HCT116 (cell line): Measurements from ENCODE around the gene CPSF7. TPM values are rescaled to one million over a fixed set of nuclear protein-coding genes. Genes with fewer than 3 reads are reported as not detected.

Experiments
- ATAC-seq: fragments of 200-7000 bp; cut with Tn5 transposase; 2 replicates; pipeline ENCODE4 v1.9.1; 2020; ENCODE audit warnings: mild to moderate bottlenecking, moderate library complexity
- BruUV-seq: library from RNA; stranded (reverse); fragments of 400-500 nt; replicated peaks from 2 replicates; lab custom pipeline; 2021; lab: Mats Ljungman, UMichigan
- CTCF ChIA-PET: fragments of 300-600 bp; sonication (Branson Sonifier 250); formaldehyde crosslinking; loops from one replicate; lab custom pipeline; 2021; ENCODE audit warnings: antibody characterized with exemption; lab: Charles Lee
- POLR2A ChIA-PET: fragments of 300-600, 350-600 bp; sonication (Branson Sonifier 250); formaldehyde crosslinking; loops from one replicate; lab custom pipeline; 2021; ENCODE audit warnings: antibody characterized with exemption; lab: Charles Lee
- RAD21 ChIA-PET, 2 experiments: fragments of 300-600 bp; sonication (Branson Sonifier 250); formaldehyde crosslinking; loops; one replicate each; lab custom pipeline; 2023; ENCODE audit warnings: low total read pairs in 2 of 2; ENCODE audit not compliant: uncharacterized antibody in 2 of 2, unreplicated experiment in 2 of 2, low non-redundant PET in 1 of 2; lab: Charles Lee
- DNase-seq: peaks from one replicate; pipeline ENCODE4 v3.0.0-alpha.2; 2010; ENCODE audit warnings: low read depth, low spot score
- H2AFZ ChIP-seq: fragments of 200-600 bp; shearing (Covaris generic), sonication (generic); 2 replicates; pipeline ENCODE4 v1.6.1; 2017; ENCODE audit warnings: low read depth, mixed run types, mixed read lengths, antibody characterized with exemption, low read length; ENCODE audit not compliant: poor library complexity, severe bottlenecking
- H3K27ac ChIP-seq: 2 replicates; pipeline ENCODE4 v1.5.1; 2012; ENCODE audit warnings: low read depth, low read length
- H3K27me3 ChIP-seq: fragments of 200-600 bp; sonication (generic); 2 replicates; pipeline ENCODE4 v1.6.1; 2016; ENCODE audit warnings: mixed run types, low read length, mixed read lengths; ENCODE audit not compliant: insufficient read depth
- H3K36me3 ChIP-seq, 2 experiments: fragments of 200-500 bp in 1 of 2; fragments of 200-600 bp in 1 of 2; sonication (Bioruptor generic) in 1 of 2; sonication (generic) in 1 of 2; 2 replicates each; pipeline versions ENCODE4 v1.5.1 to v1.6.1; 2014 to 2016; ENCODE audit warnings: low read length in 2 of 2, inconsistent platforms in 1 of 2, mixed read lengths in 1 of 2, mixed run types in 1 of 2; ENCODE audit not compliant: insufficient read depth in 2 of 2, control insufficient read depth in 1 of 2
- H3K4me1 ChIP-seq, 2 experiments: fragments of 200-600 bp in 1 of 2; sonication (generic) in 1 of 2; 2 replicates each; pipeline versions ENCODE4 v1.5.1 to v1.6.1; 2012 to 2017; ENCODE audit warnings: low read length in 2 of 2, inconsistent platforms in 1 of 2, mild to moderate bottlenecking in 1 of 2, mixed read lengths in 1 of 2, mixed run types in 1 of 2, moderate library complexity in 1 of 2; ENCODE audit not compliant: insufficient read depth in 2 of 2, control insufficient read depth in 1 of 2
- H3K4me2 ChIP-seq: fragments of 200-600 bp; sonication (generic); 2 replicates; pipeline ENCODE4 v1.6.1; 2017; ENCODE audit warnings: mixed run types, low read length, mixed read lengths
- H3K4me3 ChIP-seq, 2 experiments: fragments of 200-600 bp in 1 of 2; sonication (generic) in 1 of 2; replicated peaks in 1 of 2; 2 replicates each; pipeline ENCODE4 v1.5.1; 2011 to 2016; ENCODE audit warnings: low read length in 2 of 2, control low read depth in 1 of 2, low read depth in 1 of 2, mild to moderate bottlenecking in 1 of 2, mixed read lengths in 1 of 2, mixed run types in 1 of 2
- H3K79me2 ChIP-seq: fragments of 200-600 bp; sonication (generic); 2 replicates; pipeline ENCODE4 v1.6.1; 2017; ENCODE audit warnings: mild to moderate bottlenecking, mixed run types, low read length, moderate library complexity, mixed read lengths; ENCODE audit not compliant: insufficient read depth
- H3K9ac ChIP-seq: fragments of 200-600 bp; sonication (generic); 2 replicates; pipeline ENCODE4 v1.6.1; 2016; ENCODE audit warnings: low read length, mixed read lengths
- H3K9me2 ChIP-seq: fragments of 200-600 bp; sonication (generic), shearing (Covaris generic); 2 replicates; pipeline ENCODE4 v1.6.1; 2017; ENCODE audit warnings: mixed run types, mild to moderate bottlenecking, moderate library complexity; ENCODE audit not compliant: insufficient read depth
- H3K9me3 ChIP-seq, 2 experiments: fragments of 200-500 bp in 1 of 2; fragments of 200-600 bp in 1 of 2; sonication (Bioruptor generic) in 1 of 2; sonication (generic) in 1 of 2; 2 replicates each; pipeline ENCODE4 v1.6.1; 2014 to 2017; ENCODE audit warnings: low read length in 2 of 2, mixed read lengths in 2 of 2, inconsistent platforms in 1 of 2, low read depth in 1 of 2, mild to moderate bottlenecking in 1 of 2, mixed run types in 1 of 2, moderate library complexity in 1 of 2; ENCODE audit not compliant: control insufficient read depth in 1 of 2, insufficient read depth in 1 of 2
- H4K20me1 ChIP-seq: fragments of 200-600 bp; sonication (generic), shearing (Covaris generic); 2 replicates; pipeline ENCODE4 v1.6.1; 2017; ENCODE audit warnings: mixed run types, mild to moderate bottlenecking, moderate library complexity; ENCODE audit not compliant: insufficient read depth
- CBX3 ChIP-seq: IDR thresholded peaks from 2 replicates; pipeline ENCODE4 v1.6.1; 2012; ENCODE audit warnings: low read depth
- EGR1 ChIP-seq: IDR thresholded peaks from 2 replicates; pipeline ENCODE4 v1.6.1; 2012; ENCODE audit warnings: low read depth
- EZH2phosphoT487 ChIP-seq: fragments of 200-600 bp; IDR thresholded peaks from 2 replicates; pipeline ENCODE4 v1.6.1; 2018; ENCODE audit warnings: antibody characterized with exemption, borderline replicate concordance
- FOSL1 ChIP-seq: IDR thresholded peaks from 2 replicates; pipeline ENCODE4 v1.6.1; 2012; ENCODE audit warnings: low read depth
- RAD21 ChIP-seq: IDR thresholded peaks from 2 replicates; pipeline ENCODE4 v1.6.1; 2012; ENCODE audit warnings: low read depth, mild to moderate bottlenecking
- REST ChIP-seq: IDR thresholded peaks from 2 replicates; pipeline ENCODE4 v1.6.1; 2012; ENCODE audit warnings: low read depth
- TCF7L2 ChIP-seq: IDR thresholded peaks from 2 replicates; pipeline ENCODE4 v1.7.0; 2011; ENCODE audit warnings: borderline replicate concordance, inconsistent platforms; ENCODE audit not compliant: insufficient read depth, insufficient read length; ENCODE audit errors: extremely low read depth
- YY1 ChIP-seq: IDR thresholded peaks from 2 replicates; pipeline ENCODE4 v1.6.1; 2011; ENCODE audit warnings: low read length, low read depth, moderate library complexity, mild to moderate bottlenecking; ENCODE audit not compliant: insufficient replicate concordance; ENCODE audit errors: extremely low read depth
- ZBTB33 ChIP-seq: IDR thresholded peaks from 2 replicates; pipeline ENCODE4 v1.6.1; 2011; ENCODE audit warnings: mild to moderate bottlenecking, low read length, moderate library complexity; ENCODE audit not compliant: insufficient replicate concordance; ENCODE audit errors: extremely low read depth
- ZFX ChIP-seq: fragments of 450-650 bp; IDR thresholded peaks from 2 replicates; pipeline ENCODE4 v1.6.1; 2017
- ZNF274 ChIP-seq: fragments of 200-500 bp; sonication (Bioruptor generic); IDR thresholded peaks from 2 replicates; pipeline ENCODE4 v1.6.1; 2014; ENCODE audit warnings: mild to moderate bottlenecking, low read depth, low read length, inconsistent platforms
- intact Hi-C: fragments of 100-400 bp; cut with micrococcal nuclease; formaldehyde crosslinking; loops from 2 replicates; pipeline ENCODE4 v1.10.0; 2022
- total RNA-seq: library from RNA; stranded (reverse); gene quantifications from one replicate; pipeline ENCODE4 v1.2.1, GENCODE V29; 2021; ENCODE audit not compliant: unreplicated experiment

Gene CPSF7
- total RNA-seq, 1 experiment from 2014 or later: 110 TPM

GRCh38 chr11:61406067-61406466, 23.7 kb downstream of the CPSF7 start:
- Histone ChIP-seq H3K79me2 (peaks cover 27% of the 10 kb centered on the region), H3K27me3 (no peaks in the 10 kb centered on the region), H3K9ac (no peak overlapping the region), H2AFZ (no peak overlapping the region), H3K4me2 (no peak overlapping the region), H4K20me1 (peaks cover 8% of the 10 kb centered on the region; the same call in 1 of the 2 replicates), H3K4me3 (no peak overlapping the region), H3K4me1 (no peaks in the 10 kb centered on the region)
- ChIA-PET RAD21 (no interaction called here), POLR2A (no interaction called here), CTCF (no interaction called here)
- BruUV-seq: no TSS peak
- intact Hi-C loops: loop anchor here (5.0 kb wide), 1 partner anchor 89 kb away; no protein-coding TSS in a partner anchor
- ATAC-seq: no peak
- TF ChIP-seq FOSL1 (no peak), EZH2phosphoT487 (no peak), RAD21 (no peak), ZBTB33 (no peak), CBX3 (no peak), ZNF274 (no peak), ZFX (no peak), TCF7L2 (no peak), YY1 (no peak), EGR1 (no peak), REST (no peak)
- TF ChIP-seq, all 23 proteins: peak for 0
- no peak for DNase-seq
- H3K36me3 ChIP-seq: peaks cover 54 to 72% of the 10 kb centered on the region in 2 experiments; a peak in 3 of 4 replicates
- H3K9me3 ChIP-seq: no peaks in the 10 kb centered on the region
- H3K9me2 ChIP-seq: no peaks in the 10 kb centered on the region
- H3K27ac ChIP-seq: no peak overlapping the region
